ENCODE results near the gene MKKS.

MKKS gene

GRCh38 chr20:10466325-10466724 lies 32.3 kb upstream of the MKKS start:
- ATAC-seq (ENCODE audit: insufficient read depth, low read depth) (no peak), DNase-seq (no peak)

GRCh38 chr20:10465135-10465534 lies 31.1 kb upstream of the MKKS start:
- 0 out of 2 replicates have a peak, but pooled peaks cover 2% of the 10 kb centered on the region for H4K20me1 ChIP-seq (ENCODE audit: insufficient read depth, low read length)
- H3K27ac ChIP-seq (ENCODE audit: low read length) = no peak overlapping the region
- H3K4me1 ChIP-seq (ENCODE audit: insufficient read depth, low read length) = no peaks in the 10 kb centered on the region
- no peak for TF ChIP-seq EZH2 (IDR thresholded peaks at IDR 0.05; ENCODE audit: borderline replicate concordance, low read depth, low read length, severe bottlenecking)
- TF ChIP-seq, protein P1, sequence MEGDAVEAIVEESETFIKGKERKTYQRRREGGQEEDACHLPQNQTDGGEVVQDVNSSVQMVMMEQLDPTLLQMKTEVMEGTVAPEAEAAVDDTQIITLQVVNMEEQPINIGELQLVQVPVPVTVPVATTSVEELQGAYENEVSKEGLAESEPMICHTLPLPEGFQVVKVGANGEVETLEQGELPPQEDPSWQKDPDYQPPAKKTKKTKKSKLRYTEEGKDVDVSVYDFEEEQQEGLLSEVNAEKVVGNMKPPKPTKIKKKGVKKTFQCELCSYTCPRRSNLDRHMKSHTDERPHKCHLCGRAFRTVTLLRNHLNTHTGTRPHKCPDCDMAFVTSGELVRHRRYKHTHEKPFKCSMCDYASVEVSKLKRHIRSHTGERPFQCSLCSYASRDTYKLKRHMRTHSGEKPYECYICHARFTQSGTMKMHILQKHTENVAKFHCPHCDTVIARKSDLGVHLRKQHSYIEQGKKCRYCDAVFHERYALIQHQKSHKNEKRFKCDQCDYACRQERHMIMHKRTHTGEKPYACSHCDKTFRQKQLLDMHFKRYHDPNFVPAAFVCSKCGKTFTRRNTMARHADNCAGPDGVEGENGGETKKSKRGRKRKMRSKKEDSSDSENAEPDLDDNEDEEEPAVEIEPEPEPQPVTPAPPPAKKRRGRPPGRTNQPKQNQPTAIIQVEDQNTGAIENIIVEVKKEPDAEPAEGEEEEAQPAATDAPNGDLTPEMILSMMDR (IDR thresholded peaks at IDR 0.05; ENCODE audit: borderline replicate concordance, extremely low read depth, low read length, poor library complexity, severe bottlenecking) = no peak
- H3K27me3 ChIP-seq (ENCODE audit: insufficient read depth, low read length, poor library complexity) = no peaks in the 10 kb centered on the region
- no peak overlapping the region for H3K9ac ChIP-seq (ENCODE audit: low read depth, low read length)
- no peak for ATAC-seq (ENCODE audit: insufficient read depth, low read depth)
- H3K36me3 ChIP-seq (ENCODE audit: insufficient read depth, low read length) = peaks cover 22% of the 10 kb centered on the region
- no peaks in the 10 kb centered on the region for H3K9me3 ChIP-seq (ENCODE audit: insufficient read depth, low read length, severe bottlenecking)
- DNase-seq = no peak
- H3K79me2 ChIP-seq (ENCODE audit: insufficient read depth, low read length) = peaks cover 76% of the 10 kb centered on the region
- no peak overlapping the region for H3K4me2 ChIP-seq (ENCODE audit: insufficient read depth, low read length)
- H2AFZ ChIP-seq (ENCODE audit: low read depth, low read length) = no peak overlapping the region
- no peak overlapping the region for H3K4me3 ChIP-seq (ENCODE audit: low read depth in 1 of 2, low read length in 2 of 2)

More at GRCh38 chr20:10466325-10466724, 32.3 kb upstream of the MKKS start:
- no peak overlapping the region for H3K9ac ChIP-seq (ENCODE audit: low read depth, low read length)
- H3K4me1 ChIP-seq (ENCODE audit: insufficient read depth, low read length) = no peaks in the 10 kb centered on the region
- H2AFZ ChIP-seq (ENCODE audit: low read depth, low read length) = no peak overlapping the region
- H3K9me3 ChIP-seq (ENCODE audit: insufficient read depth, low read length, severe bottlenecking) = no peaks in the 10 kb centered on the region
- no peaks in the 10 kb centered on the region for H4K20me1 ChIP-seq (ENCODE audit: insufficient read depth, low read length)
- no peaks in the 10 kb centered on the region for H3K27me3 ChIP-seq (ENCODE audit: insufficient read depth, low read length, poor library complexity)
- peaks cover 17% of the 10 kb centered on the region for H3K36me3 ChIP-seq (ENCODE audit: insufficient read depth, low read length)
- no peak for TF ChIP-seq EZH2 (IDR thresholded peaks at IDR 0.05; ENCODE audit: borderline replicate concordance, low read depth, low read length, severe bottlenecking)
- TF ChIP-seq, protein P1 (IDR thresholded peaks at IDR 0.05; ENCODE audit: borderline replicate concordance, extremely low read depth, low read length, poor library complexity, severe bottlenecking) = no peak
- no peak overlapping the region for H3K27ac ChIP-seq (ENCODE audit: low read length)
- H3K4me3 ChIP-seq (ENCODE audit: low read depth in 1 of 2, low read length in 2 of 2) = no peak overlapping the region
- H3K4me2 ChIP-seq (ENCODE audit: insufficient read depth, low read length) = no peak overlapping the region
- peaks cover 74% of the 10 kb centered on the region for H3K79me2 ChIP-seq (ENCODE audit: insufficient read depth, low read length)

DNA sequence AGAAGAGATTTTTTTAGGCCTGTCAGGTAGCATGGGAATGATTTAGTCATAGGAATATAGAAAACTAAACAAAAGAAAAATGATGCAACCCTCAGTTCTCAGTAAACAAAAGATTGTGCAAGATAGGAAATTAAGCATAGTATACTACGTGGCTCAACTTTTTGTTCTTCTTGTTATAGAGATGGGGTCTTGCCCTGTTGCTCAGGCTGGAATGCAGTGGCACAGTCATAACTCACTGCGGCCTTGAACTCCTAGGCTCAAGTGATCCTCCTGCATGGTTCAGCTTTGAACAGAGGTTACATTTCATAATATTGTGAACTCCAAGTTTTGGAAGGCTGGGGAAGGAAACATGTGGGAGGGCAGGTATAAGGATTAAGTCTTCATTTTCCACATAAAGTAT lies 29.6 kb upstream of the MKKS start:
- Histone ChIP-seq H3K36me3 (ENCODE audit: insufficient read depth, low read length) (peaks cover 18% of the 10 kb centered on the region), H3K79me2 (ENCODE audit: insufficient read depth, low read length) (peaks cover 79% of the 10 kb centered on the region), H2AFZ (ENCODE audit: low read depth, low read length) (no peak overlapping the region), H3K4me1 (ENCODE audit: insufficient read depth, low read length) (no peaks in the 10 kb centered on the region), H3K27ac (ENCODE audit: low read length) (no peak overlapping the region), H3K4me3 (ENCODE audit: low read depth in 1 of 2, low read length in 2 of 2) (no peak overlapping the region), H3K4me2 (ENCODE audit: insufficient read depth, low read length) (no peak overlapping the region), H4K20me1 (ENCODE audit: insufficient read depth, low read length) (0 out of 2 replicates have a peak, but pooled peaks cover 2% of the 10 kb centered on the region), H3K9ac (ENCODE audit: low read depth, low read length) (no peak overlapping the region), H3K9me3 (ENCODE audit: insufficient read depth, low read length, severe bottlenecking) (no peaks in the 10 kb centered on the region), H3K27me3 (ENCODE audit: insufficient read depth, low read length, poor library complexity) (no peaks in the 10 kb centered on the region)
- ATAC-seq (ENCODE audit: insufficient read depth, low read depth) (no peak), DNase-seq (no peak)
- TF ChIP-seq, protein P1 (IDR thresholded peaks at IDR 0.05; ENCODE audit: borderline replicate concordance, extremely low read depth, low read length, poor library complexity, severe bottlenecking) = no peak
- no peak for TF ChIP-seq EZH2 (IDR thresholded peaks at IDR 0.05; ENCODE audit: borderline replicate concordance, low read depth, low read length, severe bottlenecking)

DNA sequence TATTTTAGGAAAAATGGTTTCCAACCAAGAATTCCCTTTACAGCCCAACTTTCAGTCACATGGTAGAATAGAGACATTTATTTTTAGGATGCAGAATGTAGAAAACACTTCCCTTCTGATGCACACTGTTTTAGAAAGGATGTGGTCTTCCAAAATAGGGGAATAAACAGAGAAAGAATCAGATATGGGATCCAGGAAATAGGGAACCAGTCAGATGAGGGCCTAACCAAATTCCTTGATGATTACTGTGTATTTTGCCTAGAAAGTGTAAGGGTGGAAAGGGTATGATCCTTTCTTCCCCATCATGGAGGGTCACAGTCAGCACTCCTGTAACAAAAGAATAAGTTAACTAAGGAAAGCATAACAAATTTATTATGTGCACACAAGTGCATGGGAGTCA lies 28.5 kb upstream of the MKKS start:
- no peak for TF ChIP-seq EZH2 (IDR thresholded peaks at IDR 0.05; ENCODE audit: borderline replicate concordance, low read depth, low read length, severe bottlenecking)
- TF ChIP-seq, protein P1 (IDR thresholded peaks at IDR 0.05; ENCODE audit: borderline replicate concordance, extremely low read depth, low read length, poor library complexity, severe bottlenecking) = no peak
- no peak for ATAC-seq (ENCODE audit: insufficient read depth, low read depth)
- no peak overlapping the region for H3K4me2 ChIP-seq (ENCODE audit: insufficient read depth, low read length)

More for the DNA sequence above, 28.5 kb upstream of the MKKS start:
- Histone ChIP-seq H3K27ac (ENCODE audit: low read length) (no peak overlapping the region), H3K9ac (ENCODE audit: low read depth, low read length) (no peak overlapping the region), H3K4me1 (ENCODE audit: insufficient read depth, low read length) (no peaks in the 10 kb centered on the region), H3K36me3 (ENCODE audit: insufficient read depth, low read length) (peaks cover 18% of the 10 kb centered on the region), H3K27me3 (ENCODE audit: insufficient read depth, low read length, poor library complexity) (no peaks in the 10 kb centered on the region), H2AFZ (ENCODE audit: low read depth, low read length) (no peak overlapping the region), H3K79me2 (ENCODE audit: insufficient read depth, low read length) (peaks cover 82% of the 10 kb centered on the region), H3K4me3 (ENCODE audit: low read depth in 1 of 2, low read length in 2 of 2) (no peak overlapping the region), H4K20me1 (ENCODE audit: insufficient read depth, low read length) (0 out of 2 replicates have a peak, but pooled peaks cover 2% of the 10 kb centered on the region), H3K9me3 (ENCODE audit: insufficient read depth, low read length, severe bottlenecking) (no peaks in the 10 kb centered on the region)
- DNase-seq = no peak
